HUES48 (cell line): ENCODE results near the gene RALY.

Experiments
- H3K27ac ChIP-seq: one replicate; pipeline ENCODE4 v1.7.0; 2013; ENCODE audit warnings: low read depth, low read length, inconsistent platforms
- H3K27me3 ChIP-seq: 2 replicates; pipeline ENCODE4 v1.6.1; 2013; ENCODE audit warnings: mild to moderate bottlenecking, low read length; ENCODE audit not compliant: control insufficient read depth, insufficient read depth
- H3K36me3 ChIP-seq: 2 replicates; pipeline ENCODE4 v1.6.1; 2013; ENCODE audit warnings: low read length; ENCODE audit not compliant: control insufficient read depth, insufficient read depth
- H3K4me1 ChIP-seq: 2 replicates; pipeline ENCODE4 v1.6.1; 2013; ENCODE audit warnings: mild to moderate bottlenecking, low read length; ENCODE audit not compliant: control insufficient read depth, insufficient read depth
- H3K4me3 ChIP-seq: 2 replicates; pipeline ENCODE4 v1.5.1; 2013; ENCODE audit warnings: mild to moderate bottlenecking, low read depth, low read length
- H3K9ac ChIP-seq: 2 replicates; pipeline ENCODE4 v1.6.1; 2013; ENCODE audit warnings: mild to moderate bottlenecking, low read depth, low read length, moderate library complexity
- H3K9me3 ChIP-seq: 2 replicates; pipeline ENCODE4 v1.6.1; 2013; ENCODE audit warnings: low read length; ENCODE audit not compliant: control insufficient read depth, insufficient read depth

The RALY gene

DNA sequence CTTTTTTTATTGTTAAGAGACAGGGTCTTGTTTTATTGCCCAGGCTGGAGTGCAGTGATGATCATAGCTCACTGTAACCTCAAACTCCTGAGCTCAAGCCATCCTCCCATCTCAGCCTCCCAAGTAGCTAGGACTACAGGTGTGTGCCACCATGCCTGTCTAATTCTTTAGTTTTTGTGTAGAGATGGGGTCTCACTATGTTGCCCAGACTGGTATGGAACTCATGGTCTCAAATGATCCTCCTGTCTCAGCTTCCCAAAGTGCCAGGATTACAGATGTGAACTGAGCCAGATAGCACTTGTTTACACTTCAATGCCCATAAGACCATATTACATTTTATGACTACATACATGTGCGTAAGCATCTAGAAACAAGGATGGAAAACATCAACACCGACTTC lies 100.2 kb downstream of the RALY start:
- no peaks in the 10 kb centered on the region for H3K27me3 ChIP-seq
- H3K27ac ChIP-seq = no peak overlapping the region
- no peaks in the 10 kb centered on the region for H3K9me3 ChIP-seq
- H3K4me3 ChIP-seq = no peak overlapping the region
- no peak overlapping the region for H3K9ac ChIP-seq
- peaks cover 98% of the 10 kb centered on the region for H3K36me3 ChIP-seq
- H3K4me1 ChIP-seq = no peaks in the 10 kb centered on the region

DNA sequence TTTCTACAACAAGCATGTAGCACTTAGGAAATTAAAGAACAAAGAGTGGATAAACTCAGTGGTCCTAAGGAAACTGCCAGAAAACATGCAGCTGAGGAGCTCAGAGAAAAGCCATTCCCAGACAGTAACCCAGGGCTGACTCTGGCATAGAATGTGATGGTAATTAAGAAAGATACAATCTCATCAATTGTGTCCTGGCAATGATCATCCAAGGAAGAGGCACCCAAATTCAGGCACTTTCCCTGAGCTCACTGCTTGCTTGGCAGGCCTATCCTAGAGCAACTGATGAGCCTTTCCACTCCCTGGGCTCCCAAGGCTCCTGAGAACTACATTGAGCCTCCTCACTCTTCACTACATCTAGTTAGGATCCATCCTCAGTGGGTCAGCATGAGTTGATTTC lies 102.1 kb downstream of the RALY start:
- no peaks in the 10 kb centered on the region for H3K4me1 ChIP-seq

DNA sequence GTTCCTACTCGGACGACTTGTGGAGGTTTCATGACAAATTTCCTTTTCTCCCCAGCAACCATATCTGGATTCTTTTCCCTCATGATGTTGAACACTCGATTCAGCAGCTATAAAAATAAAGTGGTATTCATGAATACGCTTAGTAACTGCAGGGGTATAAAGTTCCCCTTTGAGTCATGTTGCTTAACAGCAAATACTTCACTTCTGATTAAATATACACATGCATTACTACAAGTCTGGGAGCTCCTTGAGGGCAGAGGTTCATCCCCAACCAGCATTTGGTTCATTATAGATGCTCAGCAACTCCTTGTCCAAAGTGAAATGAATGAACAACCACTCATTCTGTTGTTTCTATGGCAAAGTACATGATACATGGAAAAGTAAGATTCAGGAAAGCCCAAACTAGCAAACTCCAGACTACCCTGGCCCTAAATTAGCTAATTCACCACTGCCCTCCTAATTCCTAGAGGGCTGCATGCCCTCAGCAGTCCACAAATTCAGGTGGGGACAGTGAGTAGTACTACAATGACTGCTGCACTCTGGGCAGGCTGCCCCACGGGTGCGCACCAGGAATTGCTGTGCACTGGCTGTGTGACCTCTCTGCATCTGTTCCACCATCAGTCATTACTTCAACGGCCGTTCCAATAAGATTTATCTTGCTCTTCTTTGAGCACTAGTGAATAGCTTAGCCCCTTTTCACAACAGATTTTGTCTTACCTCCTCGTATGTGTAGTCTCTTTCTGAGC lies 103.2 kb downstream of the RALY start:
- peaks cover 100% of the 10 kb centered on the region for H3K36me3 ChIP-seq
- H3K9ac ChIP-seq = no peak overlapping the region
- no peaks in the 10 kb centered on the region for H3K9me3 ChIP-seq
- no peaks in the 10 kb centered on the region for H3K27me3 ChIP-seq
- H3K27ac ChIP-seq = no peak overlapping the region
- H3K4me3 ChIP-seq = no peak overlapping the region
- no peaks in the 10 kb centered on the region for H3K4me1 ChIP-seq

More for the DNA sequence above, 102.1 kb downstream of the RALY start:
- Histone ChIP-seq H3K9ac (no peak overlapping the region), H3K27ac (no peak overlapping the region), H3K4me3 (no peak overlapping the region), H3K36me3 (peaks cover 98% of the 10 kb centered on the region), H3K27me3 (no peaks in the 10 kb centered on the region), H3K9me3 (no peaks in the 10 kb centered on the region)

DNA sequence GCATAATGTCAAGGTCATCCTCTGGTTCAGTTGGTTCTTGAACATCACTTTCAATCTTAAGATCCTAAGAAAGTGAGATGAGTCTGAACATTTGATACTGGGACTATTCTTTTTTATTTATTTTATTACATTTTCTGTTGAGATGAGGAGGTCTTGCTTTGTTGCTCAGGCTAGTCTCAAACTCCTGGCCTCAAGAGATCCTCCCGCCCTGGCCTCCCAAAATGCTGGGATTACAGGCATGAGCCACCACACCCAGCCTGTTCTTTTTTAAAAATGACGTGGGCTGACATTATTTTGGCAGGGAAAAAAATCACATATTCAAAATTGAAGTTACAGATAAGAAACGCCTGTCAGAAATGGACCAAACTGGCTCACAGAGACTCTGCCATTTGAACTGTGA lies 104.9 kb downstream of the RALY start:
- Histone ChIP-seq H3K4me3 (no peak overlapping the region), H3K9me3 (no peaks in the 10 kb centered on the region), H3K36me3 (peaks cover 100% of the 10 kb centered on the region), H3K4me1 (no peaks in the 10 kb centered on the region), H3K27me3 (no peaks in the 10 kb centered on the region), H3K27ac (no peak overlapping the region), H3K9ac (no peak overlapping the region)

DNA sequence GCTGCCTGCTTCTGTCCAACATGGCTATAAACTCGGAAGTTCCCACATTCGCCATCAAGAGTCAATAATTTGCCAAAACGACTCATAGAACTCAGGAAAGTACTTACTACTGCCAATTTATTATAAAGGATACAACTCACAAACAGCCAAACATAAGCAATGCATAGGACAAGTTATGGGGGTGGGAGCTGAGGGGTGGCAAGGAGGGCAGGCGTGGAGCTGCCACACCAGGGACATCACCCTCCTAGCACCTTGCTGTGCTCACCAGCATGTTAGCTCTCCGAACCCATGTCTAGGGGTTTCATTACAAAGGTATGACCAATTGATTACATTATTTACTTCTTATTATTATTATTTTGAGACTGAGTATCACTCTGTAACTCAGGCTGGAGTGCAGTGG lies 106.0 kb downstream of the RALY start:
- no peak overlapping the region for H3K27ac ChIP-seq
- no peaks in the 10 kb centered on the region for H3K4me1 ChIP-seq
- no peaks in the 10 kb centered on the region for H3K9me3 ChIP-seq
- H3K4me3 ChIP-seq = no peak overlapping the region
- no peak overlapping the region for H3K9ac ChIP-seq
- peaks cover 100% of the 10 kb centered on the region for H3K36me3 ChIP-seq
- H3K27me3 ChIP-seq = no peaks in the 10 kb centered on the region

DNA sequence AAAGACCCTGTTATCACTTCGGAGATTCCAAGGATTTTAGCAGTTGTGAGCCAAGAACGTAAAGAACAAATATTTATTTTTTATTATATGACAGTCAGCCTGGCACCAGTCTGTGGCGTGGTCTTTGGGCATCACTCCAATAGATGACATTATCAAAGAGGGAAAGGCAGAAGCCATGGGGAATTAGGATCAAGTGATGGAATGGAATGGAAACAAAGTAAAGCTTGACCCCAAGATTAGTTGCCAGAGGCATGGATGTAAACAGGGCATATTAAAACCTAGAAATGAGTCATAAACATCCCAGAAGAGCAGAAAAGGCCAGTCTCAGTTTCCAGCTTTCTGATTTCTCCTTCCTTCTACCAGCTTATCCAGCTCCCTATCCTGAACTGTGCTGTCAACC lies 106.9 kb downstream of the RALY start:
- Histone ChIP-seq H3K36me3 (peaks cover 100% of the 10 kb centered on the region), H3K4me3 (no peak overlapping the region), H3K27me3 (no peaks in the 10 kb centered on the region), H3K4me1 (no peaks in the 10 kb centered on the region), H3K9me3 (no peaks in the 10 kb centered on the region), H3K9ac (no peak overlapping the region), H3K27ac (no peak overlapping the region)

DNA sequence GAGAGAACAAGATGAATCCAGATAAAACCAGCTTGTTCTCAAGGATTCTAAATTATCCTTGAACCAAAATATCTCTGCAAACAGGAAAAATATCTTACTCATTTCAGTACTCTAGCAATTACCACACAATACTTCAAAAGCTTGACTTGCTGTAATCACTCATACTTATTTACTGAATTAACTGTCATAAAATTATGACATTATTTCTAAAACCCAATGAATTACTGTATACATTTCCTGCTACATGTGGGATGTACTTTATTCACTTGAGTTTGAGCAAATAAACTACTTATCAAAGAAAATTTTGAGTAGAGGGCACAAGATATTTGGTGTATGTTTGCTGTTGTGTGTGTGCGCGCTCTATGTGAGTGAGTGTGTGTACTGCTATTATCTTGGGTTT lies 108.6 kb downstream of the RALY start:
- Histone ChIP-seq H3K27ac (no peak overlapping the region), H3K9me3 (no peaks in the 10 kb centered on the region), H3K36me3 (peaks cover 94% of the 10 kb centered on the region), H3K4me3 (no peak overlapping the region), H3K4me1 (no peaks in the 10 kb centered on the region), H3K27me3 (no peaks in the 10 kb centered on the region), H3K9ac (no peak overlapping the region)

DNA sequence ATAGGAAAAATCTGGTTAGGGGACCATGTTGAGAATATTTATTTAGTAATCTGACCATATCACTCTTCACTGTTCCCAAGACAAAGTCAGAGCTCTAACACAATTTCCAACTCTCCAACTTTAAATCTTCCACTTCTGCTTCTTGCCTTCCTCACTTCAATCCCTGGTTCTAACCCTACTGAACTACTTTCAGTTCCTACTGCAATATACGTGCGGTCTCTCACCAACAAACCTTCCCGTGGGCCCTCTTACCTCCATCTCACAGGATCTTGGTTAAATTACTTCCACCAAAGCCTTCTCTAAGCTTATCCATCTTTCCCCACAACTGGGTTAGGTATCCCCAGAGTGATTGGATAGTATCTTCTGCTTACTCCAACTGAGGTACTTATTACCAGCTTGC lies 110.3 kb downstream of the RALY start:
- Histone ChIP-seq H3K27ac (no peak overlapping the region), H3K4me1 (peaks cover 7% of the 10 kb centered on the region; the same call in 1 of the 2 replicates), H3K4me3 (no peak overlapping the region), H3K36me3 (peaks cover 92% of the 10 kb centered on the region), H3K9ac (no peak overlapping the region), H3K9me3 (no peaks in the 10 kb centered on the region), H3K27me3 (no peaks in the 10 kb centered on the region)

DNA sequence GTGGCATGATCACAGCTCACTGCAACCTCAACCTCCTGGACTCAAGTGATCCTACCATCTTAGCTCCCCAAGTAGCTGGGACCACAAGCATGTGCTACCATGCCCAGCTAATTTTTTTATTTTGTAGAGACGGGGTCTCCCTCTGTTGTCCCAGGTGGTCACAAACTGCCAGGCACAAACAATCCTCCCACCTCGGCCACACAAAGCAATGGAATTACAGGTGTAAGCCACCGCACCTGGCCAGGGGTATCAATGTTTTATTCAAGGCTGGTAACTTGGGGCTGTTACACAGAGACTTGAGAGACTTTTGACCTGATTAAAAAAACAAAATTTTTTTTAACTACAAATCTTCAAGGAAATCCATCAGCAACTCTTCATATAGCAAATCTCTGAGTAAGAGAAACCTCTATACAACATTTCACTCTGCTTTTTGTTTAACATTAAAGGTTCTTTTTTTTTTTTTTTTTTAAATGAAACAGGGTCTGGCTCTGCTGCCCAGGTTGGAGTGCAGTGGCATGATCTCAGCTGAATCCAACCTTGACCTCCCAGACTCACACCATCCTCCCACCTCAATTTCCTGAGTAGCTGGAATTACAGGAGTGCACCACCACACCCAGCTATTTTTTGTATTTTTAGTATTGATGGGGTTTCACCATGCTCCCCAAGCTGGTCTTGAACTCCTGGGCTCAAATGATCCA lies 112.4 kb downstream of the RALY start:
- peaks cover 78% of the 10 kb centered on the region for H3K36me3 ChIP-seq
- peaks cover 15% of the 10 kb centered on the region for H3K4me1 ChIP-seq
- H3K27me3 ChIP-seq = no peaks in the 10 kb centered on the region

DNA sequence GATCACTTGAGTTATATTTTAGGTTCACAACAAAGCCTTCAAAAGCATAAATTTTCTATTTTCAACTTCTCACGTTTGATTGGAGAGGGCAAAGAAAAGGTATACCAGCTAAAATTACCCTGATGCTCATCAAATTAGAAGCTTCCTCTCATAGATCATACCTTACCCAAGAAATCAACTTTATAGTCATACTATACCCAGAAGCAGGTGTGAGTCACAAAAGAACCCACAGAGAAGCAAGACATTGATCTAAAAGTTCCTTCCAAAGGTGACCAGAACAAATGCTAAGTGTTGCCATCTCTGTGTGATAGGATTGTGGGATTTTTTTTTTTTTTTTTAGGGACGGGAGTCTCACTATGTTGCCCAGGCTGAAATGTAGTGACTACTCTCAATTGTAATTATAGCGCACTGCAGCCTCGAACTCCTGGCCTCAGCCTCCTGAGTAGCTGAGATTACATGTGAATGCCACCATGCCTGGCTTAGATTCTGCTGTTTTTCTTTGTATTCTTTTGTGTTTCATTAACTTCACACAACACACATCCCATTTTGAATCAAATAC lies 115.0 kb downstream of the RALY start:
- no peak overlapping the region for H3K4me3 ChIP-seq
- H3K9ac ChIP-seq = no peak overlapping the region
- no peaks in the 10 kb centered on the region for H3K9me3 ChIP-seq
- no peak overlapping the region for H3K27ac ChIP-seq
- peaks cover 52% of the 10 kb centered on the region for H3K36me3 ChIP-seq
- H3K27me3 ChIP-seq = no peaks in the 10 kb centered on the region
- H3K4me1 ChIP-seq = peaks cover 15% of the 10 kb centered on the region

More for the DNA sequence above, 112.4 kb downstream of the RALY start:
- H3K4me3 ChIP-seq = no peak overlapping the region
- H3K27ac ChIP-seq = no peak overlapping the region
- H3K9ac ChIP-seq = no peak overlapping the region
- H3K9me3 ChIP-seq = no peaks in the 10 kb centered on the region

DNA sequence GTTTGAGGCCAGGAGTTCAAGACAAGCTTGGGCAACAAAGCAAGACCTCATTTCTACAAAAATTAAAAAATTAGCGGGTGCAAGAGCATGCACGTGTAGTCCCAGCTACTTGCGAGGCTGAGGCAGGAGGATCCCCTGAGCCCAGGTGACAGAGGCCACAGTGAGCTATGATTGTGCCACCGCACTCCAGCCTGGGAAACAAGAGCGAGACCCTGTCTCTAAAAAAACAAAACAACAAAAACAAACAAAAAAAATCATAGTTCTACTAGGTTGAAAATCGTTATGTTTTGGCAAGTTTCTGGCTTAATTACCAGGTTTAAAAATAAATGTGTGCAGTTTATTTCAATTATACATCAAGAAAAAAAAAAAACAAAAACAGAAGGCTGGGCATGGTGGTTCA lies 115.7 kb downstream of the RALY start:
- Histone ChIP-seq H3K27ac (no peak overlapping the region), H3K27me3 (no peaks in the 10 kb centered on the region), H3K4me3 (no peak overlapping the region), H3K9me3 (no peaks in the 10 kb centered on the region), H3K4me1 (peaks cover 15% of the 10 kb centered on the region), H3K36me3 (peaks cover 45% of the 10 kb centered on the region), H3K9ac (no peak overlapping the region)
